A549 (cell line): Measurements from ENCODE around the gene TTF1. TPM values are rescaled to one million over a fixed set of nuclear protein-coding genes. Genes with fewer than 3 reads are reported as not detected.

Experiments used
- ATAC-seq, 2 experiments: fragments of 200-7000 bp in 1 of 2; fragments of >200 bp in 1 of 2; cut with Nextera tagmentation in 1 of 2; cut with Tn5 transposase in 1 of 2; 3 replicates each; pipeline versions ENCODE4 v1.8.0 to v1.9.1; 2018 to 2020; ENCODE audit warnings: mild to moderate bottlenecking in 1 of 2, moderate library complexity in 1 of 2
- CTCF ChIA-PET: fragments of 300-600 bp; sonication (Branson Sonifier 250); formaldehyde crosslinking; extraction: SDS; loops from one replicate; lab custom pipeline; 2021; ENCODE audit warnings: antibody characterized with exemption, inconsistent platforms; lab: Yijun Ruan, JAX
- POLR2A ChIA-PET: fragments of 350-600 bp; formaldehyde crosslinking; extraction: SDS; loops from one replicate; lab custom pipeline; 2021; ENCODE audit warnings: antibody characterized with exemption, inconsistent platforms; lab: Yijun Ruan, JAX
- DNase-seq, 2 experiments: peaks; one replicate each; pipeline versions ENCODE4 v3.0.0 to v3.0.0-alpha.2; 2011 to 2016; ENCODE audit warnings: low read depth in 1 of 2, low spot score in 1 of 2
- FAIRE-seq: peaks from 2 replicates; lab custom pipeline; 2011; peaks lifted over from hg19 to GRCh38; lab: Jason Lieb, UNC
- H3K27ac ChIP-seq, 2 experiments: fragments of >200 bp; sonication (Bioruptor Twin); formaldehyde crosslinking; 3 replicates each; pipeline ENCODE4 v1.5.1; 2016 to 2017
- H3K4me1 ChIP-seq: fragments of >200 bp; sonication (Bioruptor Twin); formaldehyde crosslinking; 3 replicates; pipeline ENCODE4 v1.6.1; 2016
- H3K4me2 ChIP-seq: fragments of >200 bp; sonication (Bioruptor Twin); formaldehyde crosslinking; 3 replicates; pipeline ENCODE4 v1.6.1; 2016
- H3K4me3 ChIP-seq: fragments of >200 bp; sonication (Bioruptor Twin); formaldehyde crosslinking; 3 replicates; pipeline ENCODE4 v1.5.1; 2016
- H3K9me3 ChIP-seq: fragments of >200 bp; sonication (Bioruptor Twin); formaldehyde crosslinking; 3 replicates; pipeline ENCODE4 v1.6.1; 2016
- BHLHE40 ChIP-seq: IDR thresholded peaks from 2 replicates; pipeline ENCODE4 v1.6.1; 2012; ENCODE audit warnings: low read depth, low read length, inconsistent platforms
- CEBPB ChIP-seq, 2 experiments: fragments of >200 bp in 1 of 2; sonication (Bioruptor Twin) in 1 of 2; formaldehyde crosslinking in 1 of 2; IDR thresholded peaks; 2 replicates each; pipeline ENCODE4 v1.6.1; 2012 to 2016
- ESRRA ChIP-seq: fragments of 150-350 bp; IDR thresholded peaks from 2 replicates; pipeline ENCODE4 v1.6.1; 2014; ENCODE audit warnings: mild to moderate bottlenecking, low read length, borderline replicate concordance
- FOSB ChIP-seq: fragments of 250-450 bp; sonication (Bioruptor Pico); IDR thresholded peaks from 2 replicates; pipeline ENCODE4 v1.5.0; 2020; ENCODE audit warnings: mild to moderate bottlenecking, moderate library complexity
- FOSL2 ChIP-seq, 2 experiments: fragments of 450-650 bp in 1 of 2; fragments of >200 bp in 1 of 2; sonication (Bioruptor Twin) in 1 of 2; formaldehyde crosslinking; IDR thresholded peaks; 2 replicates each; pipeline versions ENCODE4 v1.5.0 to v1.6.1; 2016 to 2020; ENCODE audit warnings: mild to moderate bottlenecking in 1 of 2, moderate library complexity in 1 of 2
- HEYL ChIP-seq: fragments of 250-450 bp; sonication (Bioruptor Pico); IDR thresholded peaks from 2 replicates; pipeline ENCODE4 v1.8.0; 2021; ENCODE audit warnings: mild to moderate bottlenecking, moderate library complexity
- JUN ChIP-seq, 2 experiments: fragments of >200 bp; sonication (Bioruptor Twin); formaldehyde crosslinking; IDR thresholded peaks; 2 replicates in 1 of 2; 3 replicates in 1 of 2; pipeline ENCODE4 v1.6.1; 2016 to 2017
- KDM5A ChIP-seq: fragments of 200-600 bp; sonication (generic); IDR thresholded peaks from 2 replicates; pipeline ENCODE4 v1.6.1; 2016; ENCODE audit warnings: antibody characterized with exemption, mild to moderate bottlenecking
- NPAS2 ChIP-seq: fragments of 250-450 bp; sonication (Bioruptor Pico); IDR thresholded peaks from 2 replicates; pipeline ENCODE4 v1.8.0; 2022; ENCODE audit warnings: mild to moderate bottlenecking, moderate library complexity, borderline replicate concordance
- PHF8 ChIP-seq: fragments of 200-600 bp; sonication (generic); IDR thresholded peaks from 2 replicates; pipeline ENCODE4 v1.6.1; 2016; ENCODE audit warnings: low read depth, mild to moderate bottlenecking, antibody characterized with exemption, moderate library complexity, borderline replicate concordance
- RNF2 ChIP-seq: fragments of 200-600 bp; sonication (generic); IDR thresholded peaks from 2 replicates; pipeline ENCODE4 v1.6.1; 2016; ENCODE audit warnings: low read depth, mild to moderate bottlenecking, antibody characterized with exemption, moderate library complexity, borderline replicate concordance
- ZNF302 ChIP-seq: fragments of 250-450 bp; sonication (Bioruptor Pico); IDR thresholded peaks from 2 replicates; pipeline ENCODE4 v1.9.0; 2021; ENCODE audit warnings: inconsistent platforms, mild to moderate bottlenecking, moderate library complexity
- WGBS: methylation state at CpG from one replicate; pipeline ENCODE4 v1.1.6; 2017; ENCODE audit errors: missing lambda C conversion rate; 5-methylcytosine and 5-hydroxymethylcytosine counted together
- polyA plus RNA-seq, 4 experiments: library from polyadenylated mRNA; depleted of rRNA in 3 of 4; stranded (reverse); fragments of >200 nt; fragmentation: RNase III in 1 of 4; extraction: RNeasy Plus Mini Kit Qiagen cat#74134 plus additional on column Dnase treatment in 1 of 4; gene quantifications; 2 replicates in 3 of 4; 3 replicates in 1 of 4; pipeline ENCODE4 v1.2.3, GENCODE V29; 2011 to 2017
- TF ChIP-seq, protein P1 (sequence below): fragments of >200 bp; sonication (Bioruptor Twin); formaldehyde crosslinking; IDR thresholded peaks from 2 replicates; pipeline ENCODE4 v1.6.1; 2016
- TF ChIP-seq, protein P2 (sequence below): fragments of 250-450 bp; sonication (Bioruptor Pico); IDR thresholded peaks from 2 replicates; pipeline ENCODE4 v1.5.0; 2020; ENCODE audit warnings: low read depth, mild to moderate bottlenecking, moderate library complexity
- TF ChIP-seq, protein P3 (sequence below): IDR thresholded peaks from 2 replicates; pipeline ENCODE4 v1.6.1; 2012; ENCODE audit warnings: low read depth, borderline replicate concordance
- TF ChIP-seq, protein P4 (sequence below): fragments of 250-450 bp; sonication (Bioruptor Pico); IDR thresholded peaks from 2 replicates; pipeline ENCODE4 v1.5.0; 2021; ENCODE audit warnings: mild to moderate bottlenecking, moderate library complexity, borderline replicate concordance

Gene TTF1
- polyA plus RNA-seq, 2 of the 4 experiments (the other 2 are of a cell fraction): 11.4 to 16.0 TPM

DNA sequence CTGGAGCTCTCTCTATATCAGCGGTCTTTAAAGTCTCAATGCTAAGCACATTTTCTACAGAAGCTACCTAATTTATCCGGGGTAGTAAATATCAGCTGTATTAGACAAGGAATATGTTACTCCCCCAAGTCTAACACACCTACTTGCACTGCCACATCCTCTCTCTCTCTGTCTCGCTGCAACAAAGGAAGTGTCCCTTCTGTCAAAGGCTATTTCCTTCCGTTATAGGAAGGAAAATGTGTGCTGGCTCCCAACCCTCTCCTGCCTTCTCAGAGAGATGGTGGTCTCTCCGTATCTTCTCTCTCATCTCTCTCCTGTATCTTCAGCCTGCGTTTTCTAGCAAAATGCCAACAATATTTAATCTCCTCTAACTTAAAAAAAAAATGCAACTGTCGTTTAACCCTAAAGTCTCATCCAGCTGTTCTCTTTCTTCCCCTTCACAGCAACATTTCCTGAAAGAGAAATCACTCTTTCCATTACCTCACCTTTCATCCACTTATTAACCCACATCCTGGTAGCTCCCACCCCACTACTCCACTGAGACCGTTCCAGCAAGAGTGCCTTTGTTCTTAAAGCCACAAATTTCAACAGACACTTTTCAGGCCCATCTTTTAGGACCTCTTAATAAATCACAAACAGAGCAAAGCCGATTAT is 2.3 kb downstream of the TTF1 start:
- 84% methylated on average over 9 of the region's 9 CpGs for WGBS
- TF ChIP-seq, protein P1, sequence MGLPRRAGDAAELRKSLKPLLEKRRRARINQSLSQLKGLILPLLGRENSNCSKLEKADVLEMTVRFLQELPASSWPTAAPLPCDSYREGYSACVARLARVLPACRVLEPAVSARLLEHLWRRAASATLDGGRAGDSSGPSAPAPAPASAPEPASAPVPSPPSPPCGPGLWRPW: no peak
- TF ChIP-seq CEBPB (IDR thresholded peaks at IDR 0.05): no peak
- no peak for TF ChIP-seq KDM5A
- TF ChIP-seq NPAS2 (CRISPR knock-in tag): no peak
- TF ChIP-seq, protein P2, sequence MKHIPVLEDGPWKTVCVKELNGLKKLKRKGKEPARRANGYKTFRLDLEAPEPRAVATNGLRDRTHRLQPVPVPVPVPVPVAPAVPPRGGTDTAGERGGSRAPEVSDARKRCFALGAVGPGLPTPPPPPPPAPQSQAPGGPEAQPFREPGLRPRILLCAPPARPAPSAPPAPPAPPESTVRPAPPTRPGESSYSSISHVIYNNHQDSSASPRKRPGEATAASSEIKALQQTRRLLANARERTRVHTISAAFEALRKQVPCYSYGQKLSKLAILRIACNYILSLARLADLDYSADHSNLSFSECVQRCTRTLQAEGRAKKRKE (CRISPR knock-in tag): no peak
- TF ChIP-seq, protein P3, sequence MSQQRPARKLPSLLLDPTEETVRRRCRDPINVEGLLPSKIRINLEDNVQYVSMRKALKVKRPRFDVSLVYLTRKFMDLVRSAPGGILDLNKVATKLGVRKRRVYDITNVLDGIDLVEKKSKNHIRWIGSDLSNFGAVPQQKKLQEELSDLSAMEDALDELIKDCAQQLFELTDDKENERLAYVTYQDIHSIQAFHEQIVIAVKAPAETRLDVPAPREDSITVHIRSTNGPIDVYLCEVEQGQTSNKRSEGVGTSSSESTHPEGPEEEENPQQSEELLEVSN: no peak
- TF ChIP-seq PHF8: no peak
- no peak for TF ChIP-seq FOSL2 (IDR thresholded peaks at IDR 0.05)
- TF ChIP-seq FOSL2 (CRISPR knock-in tag; IDR thresholded peaks at IDR 0.05): no peak
- no peaks in the 10 kb centered on the region for H3K9me3 ChIP-seq
- H3K4me3 ChIP-seq: no peak overlapping the region
- H3K4me1 ChIP-seq: peaks cover 9% of the 10 kb centered on the region
- FAIRE-seq (no peak), ATAC-seq (no peak), DNase-seq (no peak)
- no peak overlapping the region for H3K4me2 ChIP-seq
- ChIA-PET POLR2A (no interaction called here), CTCF (interaction anchor here (0.6 to 0.8 kb wide), 2 partner anchors 167 to 567 kb away, joined by 3 to 4 read pairs; no protein-coding TSS in a partner anchor)
- no peak overlapping the region for H3K27ac ChIP-seq

DNA sequence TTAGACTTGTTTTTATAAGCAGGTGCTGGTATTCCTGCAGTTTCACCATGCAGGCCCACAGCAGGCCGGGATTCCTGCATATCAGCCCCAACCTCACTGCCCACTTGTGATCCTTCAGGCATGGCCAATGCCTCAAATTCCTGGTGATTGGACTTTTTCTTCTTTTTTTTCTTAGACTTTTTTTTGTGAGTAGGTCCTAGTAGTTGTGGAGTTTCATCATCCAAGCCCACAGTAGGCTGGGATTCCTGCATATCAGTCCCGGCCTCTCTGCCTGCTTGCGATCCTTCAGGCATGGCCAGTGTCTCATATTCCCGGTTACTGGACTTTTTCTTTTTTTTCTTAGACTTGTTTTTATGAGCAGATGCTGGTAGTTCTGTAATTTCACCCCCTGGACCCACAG is 4.8 kb downstream of the TTF1 start:
- FAIRE-seq: no peak
- POLR2A ChIA-PET: no interaction called here
- no peak for TF ChIP-seq ESRRA
- TF ChIP-seq, protein P4, sequence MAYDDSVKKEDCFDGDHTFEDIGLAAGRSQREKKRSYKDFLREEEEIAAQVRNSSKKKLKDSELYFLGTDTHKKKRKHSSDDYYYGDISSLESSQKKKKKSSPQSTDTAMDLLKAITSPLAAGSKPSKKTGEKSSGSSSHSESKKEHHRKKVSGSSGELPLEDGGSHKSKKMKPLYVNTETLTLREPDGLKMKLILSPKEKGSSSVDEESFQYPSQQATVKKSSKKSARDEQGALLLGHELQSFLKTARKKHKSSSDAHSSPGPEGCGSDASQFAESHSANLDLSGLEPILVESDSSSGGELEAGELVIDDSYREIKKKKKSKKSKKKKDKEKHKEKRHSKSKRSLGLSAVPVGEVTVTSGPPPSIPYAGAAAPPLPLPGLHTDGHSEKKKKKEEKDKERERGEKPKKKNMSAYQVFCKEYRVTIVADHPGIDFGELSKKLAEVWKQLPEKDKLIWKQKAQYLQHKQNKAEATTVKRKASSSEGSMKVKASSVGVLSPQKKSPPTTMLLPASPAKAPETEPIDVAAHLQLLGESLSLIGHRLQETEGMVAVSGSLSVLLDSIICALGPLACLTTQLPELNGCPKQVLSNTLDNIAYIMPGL (CRISPR knock-in tag): no peak
- TF ChIP-seq PHF8: no peak
- TF ChIP-seq KDM5A: no peak
- no peak for TF ChIP-seq RNF2
- TF ChIP-seq, protein P2 (CRISPR knock-in tag): no peak
- no peak for TF ChIP-seq ZNF302
- no peak for TF ChIP-seq FOSB
- TF ChIP-seq BHLHE40: no peak
- no peak for TF ChIP-seq HEYL (CRISPR knock-in tag)
- TF ChIP-seq, protein P1: no peak
- TF ChIP-seq JUN (IDR thresholded peaks at IDR 0.05): no peak
- TF ChIP-seq, all 56 proteins: peak for 0
- CTCF ChIA-PET: interaction anchor here (1.9 kb wide), 1 partner anchor 47 kb away, joined by 4 read pairs; the partner anchor contains the start of gene SETX
- 90% methylated on average over 4 of the region's 4 CpGs for WGBS
- DNase-seq: no peak
- Histone ChIP-seq H3K27ac (no peak overlapping the region), H3K4me3 (no peak overlapping the region), H3K4me1 (peaks cover 7% of the 10 kb centered on the region), H3K9me3 (no peaks in the 10 kb centered on the region), H3K4me2 (no peak overlapping the region)
- no peak for ATAC-seq
